ENCODE data around the gene HSBP1. TPM values are rescaled to one million over a fixed set of nuclear protein-coding genes. Genes with fewer than 3 reads are reported as not detected.

Gene HSBP1
- total RNA-seq, 1 donor from 2014 or later, result 109 TPM

- no peaks in the 10 kb centered on the region for H3K9me3 Mint-ChIP-seq
- no peak overlapping the region for H3K27ac Mint-ChIP-seq
- H3K36me3 Mint-ChIP-seq (ENCODE audit: low read depth), result no peaks in the 10 kb centered on the region
- H3K4me3 Mint-ChIP-seq (ENCODE audit: low read depth), result no peak overlapping the region
- peaks cover 8% of the 10 kb centered on the region for H3K4me1 Mint-ChIP-seq (ENCODE audit: low read depth)
- intact Hi-C loops (cut with micrococcal nuclease), result no loop called here
- DNase-seq (ENCODE audit: low spot score), result no peak
- H3K27me3 Mint-ChIP-seq (ENCODE audit: low read depth), result peaks cover under 1% of the 10 kb centered on the region
Observed at GRCh38 chr16:83791916-83792315, 15.9 kb upstream of the HSBP1 start.

GRCh38 chr16:83792391-83792790, 15.4 kb upstream of the HSBP1 start:
- H3K9me3 Mint-ChIP-seq, result no peaks in the 10 kb centered on the region
- DNase-seq (ENCODE audit: low spot score), result no peak
- H3K27me3 Mint-ChIP-seq (ENCODE audit: low read depth), result peaks cover 3% of the 10 kb centered on the region
- no peak overlapping the region for H3K27ac Mint-ChIP-seq
- peaks cover 8% of the 10 kb centered on the region for H3K4me1 Mint-ChIP-seq (ENCODE audit: low read depth)
- H3K4me3 Mint-ChIP-seq (ENCODE audit: low read depth), result no peak overlapping the region
- intact Hi-C loops (cut with micrococcal nuclease), result no loop called here
- H3K36me3 Mint-ChIP-seq (ENCODE audit: low read depth), result no peaks in the 10 kb centered on the region

DNA sequence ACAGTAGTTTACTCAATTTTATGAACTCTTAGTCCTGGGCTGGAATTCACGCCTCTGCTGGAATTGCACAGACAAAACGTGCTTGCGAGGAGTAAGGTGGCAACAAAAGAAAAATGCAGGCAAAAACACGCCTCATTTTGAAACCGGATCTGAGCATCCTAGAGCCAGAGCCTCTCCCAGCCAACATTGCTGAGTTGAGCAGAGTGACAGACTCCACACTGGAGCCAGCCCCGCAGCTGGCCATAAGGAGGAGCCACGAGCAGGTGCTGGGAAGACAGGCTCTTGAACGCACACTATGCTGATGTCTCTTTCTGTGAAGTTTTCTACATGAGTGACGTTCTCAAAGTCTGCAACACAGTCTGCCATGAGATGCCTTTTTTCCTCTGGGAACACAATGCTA, 14.6 kb upstream of the HSBP1 start:
- H3K27me3 Mint-ChIP-seq (ENCODE audit: low read depth), result peaks cover 3% of the 10 kb centered on the region

GRCh38 chr16:83794860-83795554, 12.8 kb upstream of the HSBP1 start:
- Mint-ChIP-seq H3K4me3 (ENCODE audit: low read depth) (no peak overlapping the region), H3K4me1 (ENCODE audit: low read depth) (peaks cover 8% of the 10 kb centered on the region), H3K27me3 (ENCODE audit: low read depth) (peaks cover 7% of the 10 kb centered on the region), H3K36me3 (ENCODE audit: low read depth) (no peaks in the 10 kb centered on the region), H3K27ac (no peak overlapping the region), H3K9me3 (no peaks in the 10 kb centered on the region)
- no peak for DNase-seq (ENCODE audit: low spot score)
- intact Hi-C loops (cut with micrococcal nuclease), result no loop called here

More for the DNA sequence above, 14.6 kb upstream of the HSBP1 start:
- Mint-ChIP-seq H3K4me1 (ENCODE audit: low read depth) (peaks cover 8% of the 10 kb centered on the region), H3K9me3 (no peaks in the 10 kb centered on the region), H3K27ac (no peak overlapping the region), H3K4me3 (ENCODE audit: low read depth) (no peak overlapping the region), H3K36me3 (ENCODE audit: low read depth) (no peaks in the 10 kb centered on the region)
- intact Hi-C loops (cut with micrococcal nuclease), result no loop called here
- no peak for DNase-seq (ENCODE audit: low spot score)

DNA sequence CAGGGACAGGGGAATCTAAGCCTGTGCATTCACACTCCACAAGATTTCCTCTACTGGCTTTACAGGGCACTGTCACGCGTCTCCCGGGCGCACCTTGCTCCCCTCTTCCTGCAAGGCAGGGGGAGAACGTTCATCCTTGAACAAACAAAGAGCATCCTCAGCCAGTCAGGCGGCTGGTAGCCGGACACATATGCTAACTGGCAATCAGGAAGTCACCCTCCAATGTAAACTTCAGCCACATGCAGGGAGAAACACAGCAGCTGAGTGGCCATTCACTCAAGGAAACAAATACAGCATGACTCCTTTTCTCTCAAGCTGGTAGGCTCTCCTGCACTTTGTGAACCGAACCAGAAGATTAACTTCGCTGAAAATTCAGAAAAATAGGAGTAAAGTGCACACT, 10.8 kb upstream of the HSBP1 start:
- no peak for DNase-seq (ENCODE audit: low spot score)
- Mint-ChIP-seq H3K9me3 (no peaks in the 10 kb centered on the region), H3K4me1 (ENCODE audit: low read depth) (peaks cover 8% of the 10 kb centered on the region), H3K4me3 (ENCODE audit: low read depth) (no peak overlapping the region), H3K27me3 (ENCODE audit: low read depth) (peaks cover 9% of the 10 kb centered on the region), H3K36me3 (ENCODE audit: low read depth) (no peaks in the 10 kb centered on the region), H3K27ac (no peak overlapping the region)
- intact Hi-C loops (cut with micrococcal nuclease), result no loop called here

DNA sequence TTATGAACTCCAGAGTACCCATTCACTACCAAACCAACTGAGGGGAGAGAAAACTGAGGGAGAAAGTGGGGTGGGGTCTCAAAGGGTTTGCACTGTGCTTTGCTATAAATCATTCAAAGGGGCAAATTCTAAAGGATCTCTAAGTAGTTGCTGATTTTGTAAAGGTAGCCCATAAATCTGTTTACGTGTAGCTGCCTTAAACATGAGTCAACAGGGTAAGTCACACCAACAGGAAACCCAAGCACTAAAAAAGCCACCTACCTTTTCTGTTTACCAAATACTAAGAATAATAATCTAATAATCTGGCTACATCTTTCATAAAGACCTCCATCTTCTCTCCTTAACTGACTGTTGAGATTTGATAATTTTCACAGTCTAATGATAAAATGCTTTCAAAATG, 8.4 kb upstream of the HSBP1 start:
- no peaks in the 10 kb centered on the region for H3K36me3 Mint-ChIP-seq (ENCODE audit: low read depth)
- no peak overlapping the region for H3K4me3 Mint-ChIP-seq (ENCODE audit: low read depth)
- no peaks in the 10 kb centered on the region for H3K9me3 Mint-ChIP-seq
- intact Hi-C loops (cut with micrococcal nuclease), result no loop called here
- H3K27ac Mint-ChIP-seq, result no peak overlapping the region
- H3K4me1 Mint-ChIP-seq (ENCODE audit: low read depth), result no peaks in the 10 kb centered on the region
- H3K27me3 Mint-ChIP-seq (ENCODE audit: low read depth), result peaks cover 14% of the 10 kb centered on the region
- no peak for DNase-seq (ENCODE audit: low spot score)

DNA sequence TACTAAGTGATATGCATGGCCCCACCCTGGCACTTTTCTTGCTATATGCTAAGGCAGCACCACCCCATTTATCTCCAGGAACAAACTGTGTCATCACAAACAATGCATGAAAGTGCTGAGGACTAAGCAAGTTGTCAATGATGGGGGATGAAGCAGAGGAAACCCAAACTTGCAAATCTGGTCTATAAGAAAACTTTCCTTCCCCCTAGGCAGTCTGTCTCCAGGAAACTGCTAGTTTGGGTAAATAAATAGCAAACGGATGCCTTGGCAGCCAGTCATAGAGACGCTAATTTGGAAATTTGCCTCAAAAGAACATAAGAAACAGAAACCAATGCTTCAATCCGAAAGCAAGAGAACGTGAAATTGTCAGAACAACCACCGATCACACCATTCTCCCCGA, 5.6 kb upstream of the HSBP1 start:
- no peak for DNase-seq (ENCODE audit: low spot score)
- Mint-ChIP-seq H3K27ac (no peak overlapping the region), H3K9me3 (no peaks in the 10 kb centered on the region), H3K27me3 (ENCODE audit: low read depth) (peaks cover 13% of the 10 kb centered on the region), H3K4me1 (ENCODE audit: low read depth) (peaks cover 6% of the 10 kb centered on the region), H3K4me3 (ENCODE audit: low read depth) (no peak overlapping the region), H3K36me3 (ENCODE audit: low read depth) (no peaks in the 10 kb centered on the region)
- intact Hi-C loops (cut with micrococcal nuclease), result no loop called here

DNA sequence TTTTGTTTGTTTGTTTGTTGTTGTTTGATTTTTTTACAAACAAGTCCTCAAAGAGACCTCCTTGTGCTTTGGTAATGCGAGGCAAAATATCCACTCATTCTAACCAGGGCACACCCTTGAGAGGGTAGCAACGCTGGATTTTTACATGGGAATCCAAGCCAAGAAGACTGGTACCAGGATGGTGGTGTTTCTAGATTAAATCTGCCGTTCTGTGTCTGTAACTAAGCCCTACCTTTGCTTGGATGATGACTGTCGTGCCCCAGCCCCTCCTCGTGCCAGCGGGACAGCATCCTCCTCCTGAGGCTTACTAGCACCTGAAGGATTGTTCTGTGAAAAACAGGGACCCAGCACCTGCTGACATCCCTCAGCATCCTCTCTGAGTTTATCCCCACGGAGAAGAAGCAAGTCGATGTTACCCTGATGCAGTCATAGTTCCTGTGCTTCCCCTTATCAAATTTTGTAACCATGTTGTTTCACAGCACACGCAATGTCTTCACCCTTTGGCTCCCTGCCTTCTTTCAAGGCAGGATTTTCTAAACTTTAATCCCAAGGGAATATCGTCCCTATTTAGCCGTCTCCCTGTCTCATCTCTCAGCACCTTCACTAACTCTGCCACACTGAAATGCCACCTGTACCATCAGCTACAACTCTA, 5.1 kb upstream of the HSBP1 start:
- H3K4me3 Mint-ChIP-seq (ENCODE audit: low read depth), result no peak overlapping the region
- peaks cover 13% of the 10 kb centered on the region for H3K27me3 Mint-ChIP-seq (ENCODE audit: low read depth)
- no peak overlapping the region for H3K27ac Mint-ChIP-seq
- no peaks in the 10 kb centered on the region for H3K9me3 Mint-ChIP-seq
- peaks cover 7% of the 10 kb centered on the region for H3K4me1 Mint-ChIP-seq (ENCODE audit: low read depth)
- intact Hi-C loops (cut with micrococcal nuclease), result no loop called here
- DNase-seq (ENCODE audit: low spot score), result no peak
- H3K36me3 Mint-ChIP-seq (ENCODE audit: low read depth), result no peaks in the 10 kb centered on the region

- peaks cover 13% of the 10 kb centered on the region for H3K4me1 Mint-ChIP-seq (ENCODE audit: low read depth)
- no peak overlapping the region for H3K4me3 Mint-ChIP-seq (ENCODE audit: low read depth)
- intact Hi-C loops (cut with micrococcal nuclease), result no loop called here
- H3K36me3 Mint-ChIP-seq (ENCODE audit: low read depth), result peaks cover 7% of the 10 kb centered on the region
- H3K27ac Mint-ChIP-seq, result no peak overlapping the region
- no peak for DNase-seq (ENCODE audit: low spot score)
- H3K9me3 Mint-ChIP-seq, result no peaks in the 10 kb centered on the region
- peaks cover 9% of the 10 kb centered on the region for H3K27me3 Mint-ChIP-seq (ENCODE audit: low read depth)
Observed at GRCh38 chr16:83803811-83804210, 4.0 kb upstream of the HSBP1 start.

- no peak for DNase-seq (ENCODE audit: low spot score)
- intact Hi-C loops (cut with micrococcal nuclease), result no loop called here
Observed at GRCh38 chr16:83804366-83804765, 3.4 kb upstream of the HSBP1 start.

DNA sequence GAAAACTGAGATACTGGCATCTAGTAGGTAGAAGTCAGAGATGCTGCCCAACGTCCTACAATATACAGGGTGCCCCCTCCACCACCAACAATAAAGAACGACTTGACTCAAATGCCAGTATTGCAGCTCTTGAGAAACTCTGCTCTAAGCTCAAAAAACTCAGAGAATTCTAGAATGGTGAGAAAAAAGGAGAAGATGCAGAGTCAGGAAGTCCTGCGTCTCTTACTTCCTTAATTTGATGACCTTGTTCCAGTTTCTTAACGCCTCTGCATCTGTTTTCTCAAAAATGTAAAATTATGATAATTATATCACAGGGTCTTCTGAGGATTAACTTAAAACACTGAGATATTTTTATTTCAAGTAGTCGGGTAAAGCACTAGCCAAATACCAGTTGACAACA, 1.7 kb upstream of the HSBP1 start:
- no peak for DNase-seq (ENCODE audit: low spot score)
- H3K4me3 Mint-ChIP-seq (ENCODE audit: low read depth), result no peak overlapping the region
- H3K27me3 Mint-ChIP-seq (ENCODE audit: low read depth), result peaks cover 9% of the 10 kb centered on the region
- H3K9me3 Mint-ChIP-seq, result no peaks in the 10 kb centered on the region
- peaks cover 23% of the 10 kb centered on the region for H3K4me1 Mint-ChIP-seq (ENCODE audit: low read depth)
- intact Hi-C loops (cut with micrococcal nuclease), result loop anchor here (5.0 kb wide), 1 partner anchor 796 kb away; no protein-coding TSS in a partner anchor
- H3K36me3 Mint-ChIP-seq (ENCODE audit: low read depth), result peaks cover 19% of the 10 kb centered on the region
- H3K27ac Mint-ChIP-seq, result no peak overlapping the region

More at GRCh38 chr16:83804366-83804765, 3.4 kb upstream of the HSBP1 start:
- Mint-ChIP-seq H3K27ac (no peak overlapping the region), H3K27me3 (ENCODE audit: low read depth) (peaks cover 9% of the 10 kb centered on the region), H3K9me3 (no peaks in the 10 kb centered on the region), H3K36me3 (ENCODE audit: low read depth) (peaks cover 12% of the 10 kb centered on the region), H3K4me1 (ENCODE audit: low read depth) (peaks cover 17% of the 10 kb centered on the region), H3K4me3 (ENCODE audit: low read depth) (no peak overlapping the region)

- no peak overlapping the region for H3K27ac Mint-ChIP-seq
- peak overlapping the region; percentile 17 for H3K4me3 Mint-ChIP-seq (ENCODE audit: low read depth)
- H3K27me3 Mint-ChIP-seq (ENCODE audit: low read depth), result peaks cover 6% of the 10 kb centered on the region
- peaks cover 26% of the 10 kb centered on the region for H3K36me3 Mint-ChIP-seq (ENCODE audit: low read depth)
- intact Hi-C loops (cut with micrococcal nuclease), result loop anchor here (1.0 to 5.0 kb wide), 2 partner anchors 93 to 796 kb away; partner anchors contain the start of gene MLYCD
- no peak for DNase-seq (ENCODE audit: low spot score)
- no peaks in the 10 kb centered on the region for H3K9me3 Mint-ChIP-seq
- H3K4me1 Mint-ChIP-seq (ENCODE audit: low read depth), result peaks cover 26% of the 10 kb centered on the region
Observed at GRCh38 chr16:83806731-83807130, 1.0 kb upstream of the HSBP1 start.

GRCh38 chr16:83807327-83807709, 460 bp upstream of the HSBP1 start:
- intact Hi-C loops (cut with micrococcal nuclease), result loop anchor here (1.0 to 5.0 kb wide), 2 partner anchors 92 to 795 kb away; partner anchors contain the start of gene MLYCD
- H3K4me1 Mint-ChIP-seq (ENCODE audit: low read depth), result peaks cover 26% of the 10 kb centered on the region
- H3K4me3 Mint-ChIP-seq (ENCODE audit: low read depth), result peak overlapping the region; percentile 17

More at GRCh38 chr16:83807327-83807709, 460 bp upstream of the HSBP1 start:
- Mint-ChIP-seq H3K9me3 (no peaks in the 10 kb centered on the region), H3K36me3 (ENCODE audit: low read depth) (peaks cover 30% of the 10 kb centered on the region), H3K27ac (no peak overlapping the region), H3K27me3 (ENCODE audit: low read depth) (peaks cover 6% of the 10 kb centered on the region)
- no peak for DNase-seq (ENCODE audit: low spot score)

Measured in activated T-helper 2 cell treated with anti-CD3 and anti-CD28 coated beads, Interferon-gamma antibody, Interleukin-2, Interleukin-4, amounts not matched to agents 10 μg/mL and 5 μg/mL and 100 μg/mL, durations not matched to agents 14 hours and 24 hours and 36 hours (primary cell).